ENCODE data around the gene LSM12. TPM values are rescaled to one million over a fixed set of nuclear protein-coding genes. Genes with fewer than 3 reads are reported as not detected.

The LSM12 gene
- total RNA-seq, 1 donor from 2014 or later, result 21.8 TPM

DNA sequence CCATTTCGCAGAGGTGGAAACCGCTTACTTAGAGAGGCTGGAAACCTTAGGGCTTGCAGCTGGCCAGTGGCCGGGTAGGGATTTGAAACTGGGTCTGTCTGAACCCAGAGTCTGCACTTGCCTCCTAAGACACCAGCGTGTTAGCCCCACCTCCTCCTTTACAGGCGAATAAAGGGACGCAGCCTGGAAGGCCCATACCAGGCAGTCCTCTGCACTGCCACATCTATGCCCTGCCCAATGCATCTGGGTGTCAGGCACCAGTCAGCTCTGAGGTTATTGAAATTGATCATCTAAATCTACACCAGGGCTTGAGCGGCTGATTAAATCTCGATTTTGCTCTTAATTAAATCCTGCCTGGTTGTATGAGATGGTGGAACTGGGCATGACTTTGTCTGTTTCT lies 82.0 kb downstream of the LSM12 start:
- no peak for DNase-seq

Other genes with a start within 250 kb of the LSM12 start
- gene MPP3, start 233.5 kb downstream of the LSM12 start, total RNA-seq, result 3.0 and 4.9 TPM in 2 replicates
- gene CD300LG, start 219.5 kb downstream of the LSM12 start, total RNA-seq, result 0.05 and 0.34 TPM in 2 replicates
- gene MPP2, start 159.1 kb downstream of the LSM12 start, total RNA-seq, result 0.34 and 0.84 TPM in 2 replicates
- gene PPY, start 124.2 kb downstream of the LSM12 start, total RNA-seq, result not detected in 2 replicates
- not detected in 2 replicates for gene PYY, start 112.7 kb downstream of the LSM12 start, total RNA-seq
- 6.8 and 10.0 TPM in 2 replicates for gene NAGS, start 62.0 kb downstream of the LSM12 start, total RNA-seq
- gene TMEM101, start 51.7 kb downstream of the LSM12 start, total RNA-seq, result 85.2 and 117 TPM in 2 replicates
- gene G6PC3, start 4.1 kb upstream of the LSM12 start, total RNA-seq, result 14.3 and 35.1 TPM in 2 replicates
- 50.3 and 52.1 TPM in 2 replicates for gene HDAC5, start 57.0 kb upstream of the LSM12 start, total RNA-seq
- 1.2 and 2.9 TPM in 2 replicates for gene HROB, start 75.3 kb upstream of the LSM12 start, total RNA-seq
- 0.17 TPM in 1 of 2 replicates, not detected in the other for gene ASB16, start 104.0 kb upstream of the LSM12 start, total RNA-seq
- 37.0 and 40.2 TPM in 2 replicates for gene TMUB2, start 120.3 kb upstream of the LSM12 start, total RNA-seq
- gene ATXN7L3, start 133.2 kb upstream of the LSM12 start, total RNA-seq, result 51.1 and 67.7 TPM in 2 replicates
- 59.2 and 68.4 TPM in 2 replicates for gene UBTF, start 153.0 kb upstream of the LSM12 start, total RNA-seq
- not detected in 2 replicates for gene SLC4A1, start 201.5 kb upstream of the LSM12 start, total RNA-seq
- under 0.01 TPM in 1 of 2 replicates, not detected in the other for gene RUNDC3A, start 241.9 kb upstream of the LSM12 start, total RNA-seq